CD14-positive monocyte (primary cell): ENCODE data around the gene COX5B. TPM values are rescaled to one million over a fixed set of nuclear protein-coding genes. Genes with fewer than 3 reads are reported as not detected.
"Not testable (repeated sequence)": the region's sequence is repeated elsewhere in the genome, so short reads cannot be mapped to it uniquely, and the experiment has no call there.

Source experiments
- DNase-seq, 3 donors: peaks; one replicate each; pipeline ENCODE4 v3.0.0-alpha.2; 2011 to 2022
- H2AFZ ChIP-seq: 2 replicates; pipeline ENCODE4 v1.6.0; 2012; ENCODE audit warnings: mild to moderate bottlenecking, low read depth, low read length, inconsistent platforms; ENCODE audit not compliant: insufficient read depth, poor library complexity, severe bottlenecking
- H3K27ac ChIP-seq, 2 donors: 1 replicate in 1 of 2; 2 replicates in 1 of 2; pipeline ENCODE4 v1.5.1; 2012 to 2013; ENCODE audit warnings: low read length in 2 of 2, control low read depth in 1 of 2, inconsistent platforms in 1 of 2, low read depth in 1 of 2, mild to moderate bottlenecking in 1 of 2
- H3K27me3 ChIP-seq, 2 donors: one replicate each; pipeline versions ENCODE4 v1.6.0 to v1.6.1; 2011 to 2013; ENCODE audit warnings: low read length in 2 of 2; ENCODE audit not compliant: control insufficient read depth in 2 of 2, insufficient read depth in 2 of 2
- H3K36me3 ChIP-seq, 2 donors: replicated peaks in 1 of 2; 1 replicate in 1 of 2; 2 replicates in 1 of 2; pipeline versions ENCODE4 v1.5.1 to v1.6.1; 2012 to 2013; ENCODE audit warnings: low read length in 2 of 2, control low read depth in 1 of 2, inconsistent platforms in 1 of 2, mild to moderate bottlenecking in 1 of 2; ENCODE audit not compliant: insufficient read depth in 2 of 2, control insufficient read depth in 1 of 2
- H3K4me1 ChIP-seq, 2 donors: 1 replicate in 1 of 2; 2 replicates in 1 of 2; pipeline versions ENCODE4 v1.5.1 to v1.6.1; 2012 to 2013; ENCODE audit warnings: low read length in 2 of 2, control low read depth in 1 of 2, inconsistent platforms in 1 of 2, mild to moderate bottlenecking in 1 of 2, moderate library complexity in 1 of 2; ENCODE audit not compliant: insufficient read depth in 2 of 2, control insufficient read depth in 1 of 2
- H3K4me2 ChIP-seq: replicated peaks from 2 replicates; pipeline ENCODE3; 2012; ENCODE audit warnings: low read length, moderate library complexity, mild to moderate bottlenecking; ENCODE audit not compliant: poor library complexity, severe bottlenecking; ENCODE audit errors: extremely low read depth
- H3K4me3 ChIP-seq, 3 experiments: fragments of 200-600 bp in 1 of 3; sonication (generic) in 1 of 3; replicated peaks in 1 of 3; 1 replicate in 2 of 3; 2 replicates in 1 of 3; pipeline ENCODE4 v1.5.1; 2011 to 2013; ENCODE audit warnings: low read length in 3 of 3, mild to moderate bottlenecking in 3 of 3, control low read depth in 2 of 3, low read depth in 2 of 3, inconsistent platforms in 1 of 3, moderate library complexity in 1 of 3
- H3K79me2 ChIP-seq: 2 replicates; pipeline ENCODE4 v1.6.0; 2012; ENCODE audit warnings: mild to moderate bottlenecking, control low read depth, inconsistent platforms, low read length, moderate library complexity; ENCODE audit not compliant: insufficient read depth
- H3K9ac ChIP-seq: 2 replicates; pipeline ENCODE4 v1.6.0; 2017; ENCODE audit warnings: low read length, mild to moderate bottlenecking; ENCODE audit not compliant: insufficient read depth, poor library complexity, severe bottlenecking
- H3K9me3 ChIP-seq, 2 donors: replicated peaks in 1 of 2; 1 replicate in 1 of 2; 2 replicates in 1 of 2; pipeline versions ENCODE4 v1.5.1 to v1.6.1; 2012 to 2013; ENCODE audit warnings: low read length in 2 of 2, control low read depth in 1 of 2; ENCODE audit not compliant: control insufficient read depth in 1 of 2, insufficient read depth in 1 of 2
- H4K20me1 ChIP-seq: 2 replicates; pipeline ENCODE4 v1.6.0; 2012; ENCODE audit warnings: mild to moderate bottlenecking, low read length, control low read depth, moderate library complexity; ENCODE audit not compliant: insufficient read depth
- H3K27ac Mint-ChIP-seq, 7 donors: one replicate each; pipeline ENCODE4 v1.8.0; 2020; ENCODE audit warnings: mild to moderate bottlenecking in 7 of 7, mixed read lengths in 7 of 7, moderate library complexity in 6 of 7, inconsistent platforms in 2 of 7
- H3K27me3 Mint-ChIP-seq, 3 donors: one replicate each; pipeline ENCODE4 v1.8.0; 2021 to 2022; ENCODE audit warnings: low read depth in 3 of 3, mild to moderate bottlenecking in 3 of 3, mixed read lengths in 3 of 3, moderate library complexity in 3 of 3, inconsistent platforms in 1 of 3
- H3K36me3 Mint-ChIP-seq, 2 donors: one replicate each; pipeline ENCODE4 v1.8.0; 2020; ENCODE audit warnings: mixed read lengths in 2 of 2, inconsistent platforms in 1 of 2, mild to moderate bottlenecking in 1 of 2
- H3K4me1 Mint-ChIP-seq: one replicate; pipeline ENCODE4 v1.8.0; 2020; ENCODE audit warnings: mild to moderate bottlenecking, mixed read lengths
- H3K4me3 Mint-ChIP-seq, 2 donors: one replicate each; pipeline ENCODE4 v1.8.0; 2020; ENCODE audit warnings: mild to moderate bottlenecking in 2 of 2, mixed read lengths in 2 of 2, moderate library complexity in 1 of 2
- H3K9me3 Mint-ChIP-seq, 7 donors: one replicate each; pipeline ENCODE4 v1.8.0; 2020 to 2022; ENCODE audit warnings: mixed read lengths in 7 of 7, mild to moderate bottlenecking in 6 of 7, moderate library complexity in 6 of 7, inconsistent platforms in 2 of 7
- WGBS: methylation state at CpG from one replicate; pipeline ENCODE4 v1.1.5; 2013; ENCODE audit warnings: missing lambda C conversion rate; ENCODE audit not compliant: insufficient coverage; 5-methylcytosine and 5-hydroxymethylcytosine counted together
- intact Hi-C, 2 donors: fragments of 100-400 bp; cut with micrococcal nuclease; formaldehyde crosslinking; loops; one replicate each; pipeline versions ENCODE4 v1.15.0 to v1.15.1; 2023
- polyA plus RNA-seq, 3 donors: library from polyadenylated mRNA; depleted of rRNA in 1 of 3; unstranded in 2 of 3; stranded (reverse) in 1 of 3; fragments of 300-500 nt in 2 of 3; fragments of >200 nt in 1 of 3; fragmentation: Illumina TruSeq in 2 of 3; gene quantifications; 1 replicate in 2 of 3; 2 replicates in 1 of 3; pipeline ENCODE4 v1.2.3, GENCODE V29; 2012 to 2021

The COX5B gene
- polyA plus RNA-seq, 3 donors = 215 to 598 (median 546) TPM

DNA sequence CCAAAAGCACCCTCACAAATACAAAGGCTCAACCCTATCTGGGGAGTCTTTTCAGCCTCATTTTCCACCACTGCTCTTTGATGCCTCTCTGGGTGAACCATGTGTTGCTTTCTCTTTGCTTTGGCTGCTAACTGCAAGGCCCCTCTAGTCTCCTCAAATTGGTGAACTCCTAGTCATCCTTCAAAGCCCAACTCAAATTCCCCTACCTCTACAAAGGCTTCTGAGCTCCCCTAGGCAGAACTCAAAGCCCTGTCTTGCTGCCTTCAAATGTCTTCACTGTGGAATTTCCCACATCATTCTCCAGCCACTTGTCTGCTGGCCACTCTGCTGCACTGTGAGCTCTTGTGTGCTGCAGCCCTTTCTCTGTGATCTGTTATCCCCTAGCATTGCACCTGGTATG, 22.9 kb upstream of the COX5B start:
- H3K27me3 ChIP-seq, H3K4me1 Mint-ChIP-seq, H4K20me1 ChIP-seq, H3K4me3 ChIP-seq, H3K4me2 ChIP-seq, H3K4me3 Mint-ChIP-seq, DNase-seq, intact Hi-C loops, H3K27me3 Mint-ChIP-seq, H3K79me2 ChIP-seq, H3K36me3 Mint-ChIP-seq, H3K36me3 ChIP-seq, H2AFZ ChIP-seq, H3K9me3 Mint-ChIP-seq, H3K9me3 ChIP-seq, H3K27ac ChIP-seq, H3K27ac Mint-ChIP-seq, H3K9ac ChIP-seq, H3K4me1 ChIP-seq: not testable (repeated sequence)

GRCh38 chr2:97625354-97626048, 20.4 kb upstream of the COX5B start:
- no CpG with 5 or more reads among the region's 8 CpGs for WGBS
- H2AFZ ChIP-seq, H3K4me3 ChIP-seq, H4K20me1 ChIP-seq, H3K4me1 Mint-ChIP-seq, DNase-seq, H3K4me2 ChIP-seq, H3K4me1 ChIP-seq, H3K27ac ChIP-seq, H3K9me3 Mint-ChIP-seq, H3K27me3 ChIP-seq, H3K79me2 ChIP-seq, H3K36me3 ChIP-seq, H3K27ac Mint-ChIP-seq, intact Hi-C loops, H3K36me3 Mint-ChIP-seq, H3K9ac ChIP-seq, H3K4me3 Mint-ChIP-seq, H3K27me3 Mint-ChIP-seq, H3K9me3 ChIP-seq: not testable (repeated sequence)

DNA sequence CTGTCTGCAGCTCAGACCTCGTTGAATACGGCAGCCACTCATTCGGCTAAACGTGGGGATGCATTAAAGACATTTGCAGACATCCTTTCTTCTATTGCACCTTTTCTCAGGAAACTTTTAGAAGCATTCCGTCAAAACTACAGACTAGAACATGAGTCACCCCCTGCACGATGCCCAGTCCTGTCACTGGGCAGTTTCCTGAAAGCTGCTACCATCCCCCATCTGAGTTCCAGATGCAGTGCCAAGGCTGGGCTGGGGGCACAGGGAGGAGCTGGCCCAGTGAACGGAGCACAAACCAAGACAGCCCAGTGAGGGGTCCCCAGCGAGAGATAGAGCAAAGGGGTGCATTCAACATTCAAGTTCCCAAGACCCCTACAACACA, 19.8 kb upstream of the COX5B start:
- H3K27me3 Mint-ChIP-seq, H3K9me3 Mint-ChIP-seq, H3K27ac Mint-ChIP-seq, H4K20me1 ChIP-seq, H3K9ac ChIP-seq, H3K4me2 ChIP-seq, H3K4me1 ChIP-seq, H3K9me3 ChIP-seq, H2AFZ ChIP-seq, H3K79me2 ChIP-seq, H3K4me3 Mint-ChIP-seq, DNase-seq, H3K27ac ChIP-seq, H3K27me3 ChIP-seq, H3K36me3 Mint-ChIP-seq, H3K36me3 ChIP-seq, intact Hi-C loops, H3K4me3 ChIP-seq, H3K4me1 Mint-ChIP-seq: not testable (repeated sequence)
- WGBS = 73% methylated on average over 6 of the region's 8 CpGs
